HG02759 (cell line): ENCODE results near the gene WWOX.

Experiments used
- ATAC-seq: cut with Tn5 transposase; IDR thresholded peaks from one replicate; pipeline ENCODE4 v1.9.1; 2021; ENCODE audit warnings: mild to moderate bottlenecking, moderate library complexity; ENCODE audit not compliant: unreplicated experiment

Gene WWOX

GRCh38 chr16:79171931-79172705 lies 1072.7 kb downstream of the WWOX start:
- ATAC-seq: no peak

- ATAC-seq: no peak
These were observed 1073.6 kb downstream of the WWOX start for GRCh38 chr16:79172976-79173500.

GRCh38 chr16:79173919-79174318 lies 1074.5 kb downstream of the WWOX start:
- no peak for ATAC-seq

GRCh38 chr16:79175286-79176057 lies 1076.0 kb downstream of the WWOX start:
- ATAC-seq: no peak

- ATAC-seq: no peak
These were observed 1077.6 kb downstream of the WWOX start for GRCh38 chr16:79177018-79177417.

GRCh38 chr16:79181419-79181818 lies 1082.0 kb downstream of the WWOX start:
- no peak for ATAC-seq

- no peak for ATAC-seq
These were observed 1083.2 kb downstream of the WWOX start for GRCh38 chr16:79182616-79183015.

- no peak for ATAC-seq
These were observed 1084.1 kb downstream of the WWOX start for GRCh38 chr16:79183571-79183970.

- no peak for ATAC-seq
These were observed 1085.1 kb downstream of the WWOX start for GRCh38 chr16:79184464-79185030.

- no peak for ATAC-seq
These were observed 1086.3 kb downstream of the WWOX start for GRCh38 chr16:79185711-79186110.

- no peak for ATAC-seq
These were observed 1086.7 kb downstream of the WWOX start for GRCh38 chr16:79186196-79186595.

- ATAC-seq: no peak
These were observed 1088.8 kb downstream of the WWOX start for GRCh38 chr16:79188115-79188738.

- ATAC-seq: no peak
These were observed 1089.3 kb downstream of the WWOX start for GRCh38 chr16:79188739-79189122.

- no peak for ATAC-seq
These were observed 1091.1 kb downstream of the WWOX start for GRCh38 chr16:79190542-79190941.

GRCh38 chr16:79191933-79192332 lies 1092.5 kb downstream of the WWOX start:
- no peak for ATAC-seq

- no peak for ATAC-seq
These were observed 1093.5 kb downstream of the WWOX start for GRCh38 chr16:79192904-79193303.

- ATAC-seq: no peak
These were observed 1094.8 kb downstream of the WWOX start for GRCh38 chr16:79194291-79194690.

GRCh38 chr16:79195938-79196337 lies 1096.5 kb downstream of the WWOX start:
- no peak for ATAC-seq

- ATAC-seq: no peak
These were observed 1102.0 kb downstream of the WWOX start for GRCh38 chr16:79201436-79201835.

- no peak for ATAC-seq
These were observed 1103.5 kb downstream of the WWOX start for GRCh38 chr16:79202977-79203376.

GRCh38 chr16:79204486-79204885 lies 1105.0 kb downstream of the WWOX start:
- ATAC-seq: no peak
